H1 (cell line): ENCODE data around the gene EEF2K. TPM values are rescaled to one million over a fixed set of nuclear protein-coding genes. Genes with fewer than 3 reads are reported as not detected.

Experiments
- CTBP2 ChIP-seq: IDR thresholded peaks from 2 replicates; pipeline ENCODE4 v1.7.0; 2011; ENCODE audit warnings: borderline replicate concordance, mild to moderate bottlenecking, moderate library complexity, mixed read lengths, low read length; ENCODE audit not compliant: insufficient read depth, insufficient read length
- KDM5A ChIP-seq: fragments of 200-600 bp; IDR thresholded peaks from 2 replicates; pipeline ENCODE4 v1.7.1; 2012; ENCODE audit warnings: mild to moderate bottlenecking, low read length, inconsistent platforms, mixed read lengths
- polyA plus RNA-seq, 7 experiments: library from polyadenylated mRNA; depleted of rRNA in 3 of 7; stranded (reverse) in 5 of 7; unstranded in 2 of 7; fragments of >200 nt in 5 of 7; fragments of 200-250 nt in 2 of 7; gene quantifications; 1 replicate in 5 of 7; 2 replicates in 1 of 7; 4 replicates in 1 of 7; pipeline versions ENCODE4 v1.2.1 to v1.2.3, GENCODE V29; 2011 to 2013; ENCODE audit warnings: missing spikeins in 2 of 7, mixed read lengths in 2 of 7
- total RNA-seq: library from RNA; stranded (reverse); fragmentation: NEBNext Ultra II Directional; extraction: Animal tissue kit (Norgen Biotek cat#: 25700); gene quantifications from 2 replicates; pipeline ENCODE4 v1.2.1, GENCODE V29; 2021
- TF ChIP-seq, protein P1 (sequence below): fragments of 300-600 bp; sonication (generic); IDR thresholded peaks from 2 replicates; pipeline ENCODE4 v1.7.1; 2012; ENCODE audit warnings: low read length, moderate library complexity, mild to moderate bottlenecking, inconsistent platforms; ENCODE audit not compliant: insufficient replicate concordance

The EEF2K gene
- total and polyA plus RNA-seq, 2 of the 8 experiments (the other 6 are each of a cell fraction or from before 2014, with no cell fraction given) = 14.9 to 30.2 TPM

DNA sequence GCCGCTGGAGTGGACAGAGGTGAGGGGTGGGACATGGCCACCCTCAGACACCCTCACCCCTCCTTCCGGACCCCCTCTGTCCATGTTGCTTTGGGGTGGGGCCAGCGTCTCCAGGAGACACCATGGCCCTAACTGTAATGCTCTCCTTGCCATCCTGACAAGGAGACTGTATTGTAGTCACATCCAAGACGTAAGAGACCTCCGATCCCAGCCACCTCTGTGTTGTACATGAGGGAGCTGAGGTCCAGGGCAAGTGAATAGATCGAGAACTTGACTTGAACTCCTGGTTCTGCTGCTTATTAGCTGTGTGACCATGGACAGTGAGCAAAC is 121.3 kb downstream of the EEF2K start (continued):
- TF ChIP-seq, protein P1, sequence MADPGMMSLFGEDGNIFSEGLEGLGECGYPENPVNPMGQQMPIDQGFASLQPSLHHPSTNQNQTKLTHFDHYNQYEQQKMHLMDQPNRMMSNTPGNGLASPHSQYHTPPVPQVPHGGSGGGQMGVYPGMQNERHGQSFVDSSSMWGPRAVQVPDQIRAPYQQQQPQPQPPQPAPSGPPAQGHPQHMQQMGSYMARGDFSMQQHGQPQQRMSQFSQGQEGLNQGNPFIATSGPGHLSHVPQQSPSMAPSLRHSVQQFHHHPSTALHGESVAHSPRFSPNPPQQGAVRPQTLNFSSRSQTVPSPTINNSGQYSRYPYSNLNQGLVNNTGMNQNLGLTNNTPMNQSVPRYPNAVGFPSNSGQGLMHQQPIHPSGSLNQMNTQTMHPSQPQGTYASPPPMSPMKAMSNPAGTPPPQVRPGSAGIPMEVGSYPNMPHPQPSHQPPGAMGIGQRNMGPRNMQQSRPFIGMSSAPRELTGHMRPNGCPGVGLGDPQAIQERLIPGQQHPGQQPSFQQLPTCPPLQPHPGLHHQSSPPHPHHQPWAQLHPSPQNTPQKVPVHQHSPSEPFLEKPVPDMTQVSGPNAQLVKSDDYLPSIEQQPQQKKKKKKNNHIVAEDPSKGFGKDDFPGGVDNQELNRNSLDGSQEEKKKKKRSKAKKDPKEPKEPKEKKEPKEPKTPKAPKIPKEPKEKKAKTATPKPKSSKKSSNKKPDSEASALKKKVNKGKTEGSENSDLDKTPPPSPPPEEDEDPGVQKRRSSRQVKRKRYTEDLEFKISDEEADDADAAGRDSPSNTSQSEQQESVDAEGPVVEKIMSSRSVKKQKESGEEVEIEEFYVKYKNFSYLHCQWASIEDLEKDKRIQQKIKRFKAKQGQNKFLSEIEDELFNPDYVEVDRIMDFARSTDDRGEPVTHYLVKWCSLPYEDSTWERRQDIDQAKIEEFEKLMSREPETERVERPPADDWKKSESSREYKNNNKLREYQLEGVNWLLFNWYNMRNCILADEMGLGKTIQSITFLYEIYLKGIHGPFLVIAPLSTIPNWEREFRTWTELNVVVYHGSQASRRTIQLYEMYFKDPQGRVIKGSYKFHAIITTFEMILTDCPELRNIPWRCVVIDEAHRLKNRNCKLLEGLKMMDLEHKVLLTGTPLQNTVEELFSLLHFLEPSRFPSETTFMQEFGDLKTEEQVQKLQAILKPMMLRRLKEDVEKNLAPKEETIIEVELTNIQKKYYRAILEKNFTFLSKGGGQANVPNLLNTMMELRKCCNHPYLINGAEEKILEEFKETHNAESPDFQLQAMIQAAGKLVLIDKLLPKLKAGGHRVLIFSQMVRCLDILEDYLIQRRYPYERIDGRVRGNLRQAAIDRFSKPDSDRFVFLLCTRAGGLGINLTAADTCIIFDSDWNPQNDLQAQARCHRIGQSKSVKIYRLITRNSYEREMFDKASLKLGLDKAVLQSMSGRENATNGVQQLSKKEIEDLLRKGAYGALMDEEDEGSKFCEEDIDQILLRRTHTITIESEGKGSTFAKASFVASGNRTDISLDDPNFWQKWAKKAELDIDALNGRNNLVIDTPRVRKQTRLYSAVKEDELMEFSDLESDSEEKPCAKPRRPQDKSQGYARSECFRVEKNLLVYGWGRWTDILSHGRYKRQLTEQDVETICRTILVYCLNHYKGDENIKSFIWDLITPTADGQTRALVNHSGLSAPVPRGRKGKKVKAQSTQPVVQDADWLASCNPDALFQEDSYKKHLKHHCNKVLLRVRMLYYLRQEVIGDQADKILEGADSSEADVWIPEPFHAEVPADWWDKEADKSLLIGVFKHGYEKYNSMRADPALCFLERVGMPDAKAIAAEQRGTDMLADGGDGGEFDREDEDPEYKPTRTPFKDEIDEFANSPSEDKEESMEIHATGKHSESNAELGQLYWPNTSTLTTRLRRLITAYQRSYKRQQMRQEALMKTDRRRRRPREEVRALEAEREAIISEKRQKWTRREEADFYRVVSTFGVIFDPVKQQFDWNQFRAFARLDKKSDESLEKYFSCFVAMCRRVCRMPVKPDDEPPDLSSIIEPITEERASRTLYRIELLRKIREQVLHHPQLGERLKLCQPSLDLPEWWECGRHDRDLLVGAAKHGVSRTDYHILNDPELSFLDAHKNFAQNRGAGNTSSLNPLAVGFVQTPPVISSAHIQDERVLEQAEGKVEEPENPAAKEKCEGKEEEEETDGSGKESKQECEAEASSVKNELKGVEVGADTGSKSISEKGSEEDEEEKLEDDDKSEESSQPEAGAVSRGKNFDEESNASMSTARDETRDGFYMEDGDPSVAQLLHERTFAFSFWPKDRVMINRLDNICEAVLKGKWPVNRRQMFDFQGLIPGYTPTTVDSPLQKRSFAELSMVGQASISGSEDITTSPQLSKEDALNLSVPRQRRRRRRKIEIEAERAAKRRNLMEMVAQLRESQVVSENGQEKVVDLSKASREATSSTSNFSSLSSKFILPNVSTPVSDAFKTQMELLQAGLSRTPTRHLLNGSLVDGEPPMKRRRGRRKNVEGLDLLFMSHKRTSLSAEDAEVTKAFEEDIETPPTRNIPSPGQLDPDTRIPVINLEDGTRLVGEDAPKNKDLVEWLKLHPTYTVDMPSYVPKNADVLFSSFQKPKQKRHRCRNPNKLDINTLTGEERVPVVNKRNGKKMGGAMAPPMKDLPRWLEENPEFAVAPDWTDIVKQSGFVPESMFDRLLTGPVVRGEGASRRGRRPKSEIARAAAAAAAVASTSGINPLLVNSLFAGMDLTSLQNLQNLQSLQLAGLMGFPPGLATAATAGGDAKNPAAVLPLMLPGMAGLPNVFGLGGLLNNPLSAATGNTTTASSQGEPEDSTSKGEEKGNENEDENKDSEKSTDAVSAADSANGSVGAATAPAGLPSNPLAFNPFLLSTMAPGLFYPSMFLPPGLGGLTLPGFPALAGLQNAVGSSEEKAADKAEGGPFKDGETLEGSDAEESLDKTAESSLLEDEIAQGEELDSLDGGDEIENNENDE = no peak
- TF ChIP-seq KDM5A (no peak), CTBP2 (no peak)
